HG03565 (cell line): ENCODE results near the gene NEIL3.

Experiments
- ATAC-seq: cut with Tn5 transposase; IDR thresholded peaks from one replicate; pipeline ENCODE4 v1.9.1; 2021; ENCODE audit warnings: mild to moderate bottlenecking, moderate library complexity; ENCODE audit not compliant: unreplicated experiment

NEIL3 gene

GRCh38 chr4:177309522-177310371 lies at the start of gene NEIL3:
NEIL3 (plus strand) TSS chr4:177309874; CDS start chr4:177309954, 80 bp downstream.
- ATAC-seq = peak; percentile 78

- ATAC-seq = no peak
Observed at GRCh38 chr4:177263818-177264217, 45.9 kb upstream of the NEIL3 start.

- no peak for ATAC-seq
Observed at GRCh38 chr4:177264788-177265422, 44.8 kb upstream of the NEIL3 start.

GRCh38 chr4:177265729-177266128 lies 43.9 kb upstream of the NEIL3 start:
- no peak for ATAC-seq

GRCh38 chr4:177266506-177266905 lies 43.2 kb upstream of the NEIL3 start:
- ATAC-seq = no peak

- ATAC-seq = no peak
Observed at GRCh38 chr4:177267911-177268310, 41.8 kb upstream of the NEIL3 start.

GRCh38 chr4:177271091-177271490 lies 38.6 kb upstream of the NEIL3 start:
- ATAC-seq = no peak

GRCh38 chr4:177271915-177272766 lies 37.5 kb upstream of the NEIL3 start:
- no peak for ATAC-seq

- no peak for ATAC-seq
Observed at GRCh38 chr4:177275999-177276398, 33.7 kb upstream of the NEIL3 start.

- no peak for ATAC-seq
Observed at GRCh38 chr4:177281351-177281909, 28.2 kb upstream of the NEIL3 start.

- no peak for ATAC-seq
Observed at GRCh38 chr4:177282284-177282835, 27.3 kb upstream of the NEIL3 start.

GRCh38 chr4:177283167-177283566 lies 26.5 kb upstream of the NEIL3 start:
- no peak for ATAC-seq

- no peak for ATAC-seq
Observed at GRCh38 chr4:177285953-177286352, 23.7 kb upstream of the NEIL3 start.

GRCh38 chr4:177287255-177287654 lies 22.4 kb upstream of the NEIL3 start:
- no peak for ATAC-seq

- ATAC-seq = no peak
Observed at GRCh38 chr4:177288335-177288734, 21.3 kb upstream of the NEIL3 start.

GRCh38 chr4:177290780-177291179 lies 18.9 kb upstream of the NEIL3 start:
- ATAC-seq = no peak

- no peak for ATAC-seq
Observed at GRCh38 chr4:177292171-177292570, 17.5 kb upstream of the NEIL3 start.

GRCh38 chr4:177293208-177294033 lies 16.3 kb upstream of the NEIL3 start:
- ATAC-seq = no peak

- no peak for ATAC-seq
Observed at GRCh38 chr4:177297785-177298391, 11.8 kb upstream of the NEIL3 start.
